ENCODE data around the gene KRT31. TPM values are rescaled to one million over a fixed set of nuclear protein-coding genes. Genes with fewer than 3 reads are reported as not detected.
A peak's percentile ranks its signal among the peaks of the same experiment; 100 is the strongest.

KRT31 gene
- total RNA-seq, 5 donors from 2014 or later (not counting 1 experiment from before 2014, with no cell fraction given): not detected

DNA sequence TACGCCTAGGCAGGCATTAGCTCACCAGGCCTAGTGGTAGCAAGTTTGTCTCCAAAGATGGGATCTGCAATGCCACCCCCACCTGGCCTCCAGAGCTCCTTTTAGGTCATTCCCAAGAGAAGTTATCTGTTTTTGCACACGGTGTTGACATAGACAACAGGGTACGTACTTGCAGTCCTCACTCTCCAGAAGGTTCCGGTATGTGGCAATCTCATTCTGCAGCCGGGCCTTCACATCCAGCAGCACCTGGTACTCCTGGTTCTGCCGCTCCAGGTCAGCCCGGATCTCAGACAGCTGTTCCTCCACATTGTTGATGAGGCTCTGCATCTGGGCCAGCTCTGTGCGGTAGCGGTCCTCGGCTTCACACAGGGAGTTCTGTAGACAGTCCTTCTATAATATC is 9.8 kb upstream of the KRT31 start:
- ChIA-PET CTCF (no interaction called here), POLR2A (no interaction called here)
- H3K9me3 Mint-ChIP-seq: no peaks in the 10 kb centered on the region
- Histone ChIP-seq H3K9me3 (no peaks in the 10 kb centered on the region), H3K27me3 (replicated peaks in 1 of 2; ENCODE audit: control insufficient read depth in 2 of 2, extremely low read depth in 1 of 2, insufficient read depth in 2 of 2, low read length in 1 of 2) (peaks cover 3 to 5% of the 10 kb centered on the region in 2 experiments), H3K36me3 (ENCODE audit: control insufficient read depth in 2 of 2, extremely low read depth in 1 of 2, insufficient read depth in 1 of 2, low read length in 1 of 2) (no peaks in the 10 kb centered on the region), H3K4me1 (ENCODE audit: control insufficient read depth in 1 of 2, extremely low read depth in 1 of 2, insufficient read depth in 2 of 2, low read length in 2 of 2) (peaks cover 2 to 26% of the 10 kb centered on the region in 2 experiments), H3K4me3 (ENCODE audit: control insufficient read depth in 1 of 2, extremely low read depth in 1 of 2, low read length in 1 of 2) (no peak overlapping the region), H3K27ac (ENCODE audit: low read length) (no peak overlapping the region)
- no peak for ATAC-seq (replicated peaks in 1 of 4)
- H3K27me3 Mint-ChIP-seq: peaks cover 0 to 3% of the 10 kb centered on the region in 2 donors
- H3K4me3 Mint-ChIP-seq: no peak overlapping the region
- H3K4me1 Mint-ChIP-seq: peaks cover 36 to 50% (median 47%) of the 10 kb centered on the region in 3 donors
- DNase-seq: no peak
- H3K27ac Mint-ChIP-seq: no peak overlapping the region
- WGBS (ENCODE audit: insufficient coverage): 94% methylated on average over 7 of the region's 10 CpGs
- no peaks in the 10 kb centered on the region for H3K36me3 Mint-ChIP-seq

DNA sequence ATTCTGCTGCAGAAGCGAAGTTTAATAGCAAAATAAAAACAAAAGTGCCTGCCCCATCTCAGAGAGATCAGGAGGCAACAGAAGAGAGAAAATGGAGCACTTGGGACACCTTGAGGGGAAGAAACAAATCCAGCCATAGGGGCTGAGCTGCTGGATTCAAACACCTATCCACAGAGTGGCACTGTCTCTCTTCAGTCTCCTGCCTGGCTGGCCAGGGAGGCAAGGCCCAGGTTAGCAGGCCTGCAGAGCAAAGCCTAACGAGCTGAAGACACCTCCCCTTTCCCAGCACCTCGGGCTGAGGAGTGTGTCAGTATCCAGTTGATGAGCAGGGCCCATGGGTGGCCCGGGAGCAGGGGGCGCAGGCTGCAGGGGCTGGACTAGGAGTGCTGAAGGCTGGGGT is 8.8 kb upstream of the KRT31 start:
- 89% methylated on average over 4 of the region's 5 CpGs for WGBS (ENCODE audit: insufficient coverage)
- ChIA-PET CTCF (no interaction called here), POLR2A (no interaction called here)
- H3K36me3 ChIP-seq (ENCODE audit: control insufficient read depth in 2 of 2, extremely low read depth in 1 of 2, insufficient read depth in 1 of 2, low read length in 1 of 2): no peaks in the 10 kb centered on the region
- peaks cover 2 to 26% of the 10 kb centered on the region in 2 experiments for H3K4me1 ChIP-seq (ENCODE audit: control insufficient read depth in 1 of 2, extremely low read depth in 1 of 2, insufficient read depth in 2 of 2, low read length in 2 of 2)
- H3K27me3 Mint-ChIP-seq: peaks cover 0 to 3% of the 10 kb centered on the region in 2 donors
- no peaks in the 10 kb centered on the region for H3K36me3 Mint-ChIP-seq
- H3K9me3 ChIP-seq: no peaks in the 10 kb centered on the region
- ATAC-seq (replicated peaks in 1 of 4): no peak
- no peaks in the 10 kb centered on the region for H3K9me3 Mint-ChIP-seq
- DNase-seq: no peak
- no peak overlapping the region for H3K4me3 ChIP-seq (ENCODE audit: control insufficient read depth in 1 of 2, extremely low read depth in 1 of 2, low read length in 1 of 2)
- peaks cover 3 to 5% of the 10 kb centered on the region in 2 experiments for H3K27me3 ChIP-seq (replicated peaks in 1 of 2; ENCODE audit: control insufficient read depth in 2 of 2, extremely low read depth in 1 of 2, insufficient read depth in 2 of 2, low read length in 1 of 2)
- no peak overlapping the region for H3K27ac ChIP-seq (ENCODE audit: low read length)
- H3K27ac Mint-ChIP-seq: no peak overlapping the region
- no peak overlapping the region for H3K4me3 Mint-ChIP-seq
- H3K4me1 Mint-ChIP-seq: peaks cover 38 to 51% (median 50%) of the 10 kb centered on the region in 3 donors

DNA sequence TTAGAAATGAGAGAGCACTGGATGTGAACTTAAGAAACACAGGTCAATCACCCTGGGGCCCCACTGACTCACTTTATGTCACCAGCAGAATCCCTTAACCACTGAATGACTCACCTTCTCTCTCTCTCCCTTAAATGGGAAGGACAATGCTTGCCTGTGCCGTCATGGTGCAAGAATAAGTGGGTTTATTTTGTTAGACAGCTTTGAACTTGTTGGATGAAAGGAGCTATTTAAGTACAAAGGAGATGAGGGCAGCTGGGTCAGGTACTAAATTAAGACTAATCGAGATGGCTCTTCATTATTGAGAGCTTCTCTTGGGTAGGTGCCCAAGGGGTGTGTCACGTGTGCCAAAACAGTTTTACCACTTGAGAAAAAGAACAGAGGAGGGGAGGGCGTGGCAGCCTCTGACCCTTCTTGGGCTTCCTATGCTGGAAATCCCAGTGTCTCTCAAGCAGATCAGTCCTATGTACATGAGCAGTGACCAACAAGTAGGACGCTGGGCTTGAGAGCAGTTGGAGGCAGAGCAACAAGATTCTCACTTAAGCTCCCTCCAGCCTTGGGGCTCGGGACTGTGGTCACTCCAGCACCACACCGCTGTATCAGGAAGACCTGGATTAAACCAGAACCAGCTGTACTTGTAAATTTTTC is 6.7 kb upstream of the KRT31 start:
- Histone ChIP-seq H3K4me1 (ENCODE audit: control insufficient read depth in 1 of 2, extremely low read depth in 1 of 2, insufficient read depth in 2 of 2, low read length in 2 of 2) (peaks cover 2 to 22% of the 10 kb centered on the region in 2 experiments), H3K36me3 (ENCODE audit: control insufficient read depth in 2 of 2, extremely low read depth in 1 of 2, insufficient read depth in 1 of 2, low read length in 1 of 2) (no peaks in the 10 kb centered on the region), H3K4me3 (ENCODE audit: control insufficient read depth in 1 of 2, extremely low read depth in 1 of 2, low read length in 1 of 2) (no peak overlapping the region), H3K27ac (ENCODE audit: low read length) (no peak overlapping the region), H3K9me3 (no peaks in the 10 kb centered on the region), H3K27me3 (replicated peaks in 1 of 2; ENCODE audit: control insufficient read depth in 2 of 2, extremely low read depth in 1 of 2, insufficient read depth in 2 of 2, low read length in 1 of 2) (peaks cover 5 to 6% of the 10 kb centered on the region in 2 experiments)
- Mint-ChIP-seq H3K27ac (peak overlapping the region in 1 of 2 donors; percentile 72), H3K9me3 (no peaks in the 10 kb centered on the region), H3K27me3 (no peaks in the 10 kb centered on the region), H3K4me3 (no peak overlapping the region), H3K36me3 (no peaks in the 10 kb centered on the region), H3K4me1 (peaks cover 34 to 47% (median 42%) of the 10 kb centered on the region in 3 donors)
- DNase-seq: peak in 2 of 35 experiments; percentile 10 to 34
- ATAC-seq (replicated peaks in 1 of 4): peak; percentile 54 to 88 (median 70)
- POLR2A ChIA-PET: interaction anchor here in 1 of 2 donors (0.7 kb wide), 1 partner anchor 20 kb away, joined by 3 read pairs; no protein-coding TSS in a partner anchor
- 54% methylated on average over 6 of the region's 7 CpGs for WGBS (ENCODE audit: insufficient coverage)
- CTCF ChIA-PET: interaction anchor here (0.5 to 1.1 kb wide), 4 partner anchors 8 to 34 kb away, joined by 3 to 4 read pairs (median 3); no protein-coding TSS in a partner anchor

DNA sequence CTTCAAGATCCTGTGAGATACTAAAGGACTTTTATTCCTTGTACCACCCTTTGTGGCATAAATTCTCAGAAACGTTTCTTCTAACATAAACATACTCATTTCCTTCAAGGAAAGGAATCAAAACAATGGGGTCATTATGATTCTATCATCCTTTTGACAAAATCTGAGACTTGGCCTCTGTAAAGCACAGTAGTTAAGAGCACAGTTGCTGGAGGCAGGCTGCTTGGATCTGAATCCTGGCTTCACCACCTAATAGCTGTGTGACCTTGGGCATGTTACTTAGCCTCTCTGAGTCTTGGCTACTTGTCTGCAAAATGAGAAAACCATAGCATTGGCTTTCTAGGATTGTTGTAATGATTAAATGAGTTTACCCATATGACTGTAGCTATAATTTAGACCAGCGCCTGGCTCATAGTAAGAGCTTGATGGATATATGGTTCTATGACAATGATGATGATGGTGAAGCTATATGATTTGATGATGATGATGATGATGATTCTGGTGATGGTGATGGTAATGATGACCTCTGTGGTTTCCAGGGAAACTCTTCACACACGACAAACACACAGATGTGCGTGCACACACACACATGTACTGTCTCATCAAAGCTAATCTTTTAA is 6.1 kb upstream of the KRT31 start:
- no peaks in the 10 kb centered on the region for H3K9me3 Mint-ChIP-seq
- 36% methylated on average over 2 of the region's 4 CpGs for WGBS (ENCODE audit: insufficient coverage)
- peaks cover 5 to 7% of the 10 kb centered on the region in 2 experiments for H3K27me3 ChIP-seq (replicated peaks in 1 of 2; ENCODE audit: control insufficient read depth in 2 of 2, extremely low read depth in 1 of 2, insufficient read depth in 2 of 2, low read length in 1 of 2)
- no peaks in the 10 kb centered on the region for H3K36me3 ChIP-seq (ENCODE audit: control insufficient read depth in 2 of 2, extremely low read depth in 1 of 2, insufficient read depth in 1 of 2, low read length in 1 of 2)
- peaks cover 2 to 16% of the 10 kb centered on the region in 2 experiments for H3K4me1 ChIP-seq (ENCODE audit: control insufficient read depth in 1 of 2, extremely low read depth in 1 of 2, insufficient read depth in 2 of 2, low read length in 2 of 2)
- no peaks in the 10 kb centered on the region for H3K36me3 Mint-ChIP-seq
- no peaks in the 10 kb centered on the region for H3K27me3 Mint-ChIP-seq
- H3K9me3 ChIP-seq: no peaks in the 10 kb centered on the region
- no peak overlapping the region for H3K4me3 ChIP-seq (ENCODE audit: control insufficient read depth in 1 of 2, extremely low read depth in 1 of 2, low read length in 1 of 2)
- DNase-seq (no peak), ATAC-seq (replicated peaks in 1 of 4) (no peak)
- H3K27ac Mint-ChIP-seq: peak overlapping the region in 1 of 2 donors; percentile 72
- POLR2A ChIA-PET: interaction anchor here in 1 of 2 donors (0.6 kb wide), 1 partner anchor 141 kb away, joined by 3 read pairs; no protein-coding TSS in a partner anchor
- CTCF ChIA-PET: interaction anchor here in 1 of 2 donors (1.1 kb wide), 2 partner anchors 14 to 30 kb away, joined by 3 to 4 read pairs; no protein-coding TSS in a partner anchor
- no peak overlapping the region for H3K4me3 Mint-ChIP-seq
- no peak overlapping the region for H3K27ac ChIP-seq (ENCODE audit: low read length)
- H3K4me1 Mint-ChIP-seq: peaks cover 28 to 41% (median 35%) of the 10 kb centered on the region in 3 donors

DNA sequence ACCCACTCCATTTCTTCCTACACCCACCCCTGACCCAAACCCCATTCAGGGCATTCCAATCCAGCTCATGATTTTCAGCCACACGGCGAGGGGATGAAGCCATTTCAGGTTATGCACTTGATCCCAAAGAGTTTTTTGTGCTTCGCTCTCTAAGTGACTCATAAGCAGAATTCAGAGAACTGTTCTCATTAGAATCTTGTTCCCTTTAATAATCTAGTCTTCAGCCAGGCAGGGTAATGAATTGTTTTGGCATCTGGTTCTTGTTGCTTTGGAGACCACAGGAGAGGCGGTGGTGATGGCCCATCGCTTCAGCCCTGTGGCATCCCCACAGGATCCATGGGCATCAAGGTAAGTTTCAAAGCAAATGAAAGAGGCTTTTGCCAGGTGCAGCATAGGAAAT is 4.8 kb upstream of the KRT31 start:
- H3K4me3 ChIP-seq (ENCODE audit: control insufficient read depth in 1 of 2, extremely low read depth in 1 of 2, low read length in 1 of 2): no peak overlapping the region
- peaks cover 5 to 7% of the 10 kb centered on the region in 2 experiments for H3K27me3 ChIP-seq (replicated peaks in 1 of 2; ENCODE audit: control insufficient read depth in 2 of 2, extremely low read depth in 1 of 2, insufficient read depth in 2 of 2, low read length in 1 of 2)
- Mint-ChIP-seq H3K4me3 (no peak overlapping the region), H3K4me1 (peaks cover 28 to 38% (median 31%) of the 10 kb centered on the region in 3 donors), H3K27ac (peak overlapping the region; percentile 45 to 61), H3K27me3 (peaks cover 0 to 3% of the 10 kb centered on the region in 2 donors), H3K36me3 (no peaks in the 10 kb centered on the region), H3K9me3 (no peaks in the 10 kb centered on the region)
- WGBS (ENCODE audit: insufficient coverage): 91% methylated on average over 4 of the region's 5 CpGs
- ATAC-seq (replicated peaks in 1 of 4): no peak
- peaks cover 2 to 14% of the 10 kb centered on the region in 2 experiments for H3K4me1 ChIP-seq (ENCODE audit: control insufficient read depth in 1 of 2, extremely low read depth in 1 of 2, insufficient read depth in 2 of 2, low read length in 2 of 2)
- ChIA-PET CTCF (no interaction called here), POLR2A (no interaction called here)
- no peaks in the 10 kb centered on the region for H3K36me3 ChIP-seq (ENCODE audit: control insufficient read depth in 2 of 2, extremely low read depth in 1 of 2, insufficient read depth in 1 of 2, low read length in 1 of 2)
- DNase-seq: no peak
- no peaks in the 10 kb centered on the region for H3K9me3 ChIP-seq
- no peak overlapping the region for H3K27ac ChIP-seq (ENCODE audit: low read length)

DNA sequence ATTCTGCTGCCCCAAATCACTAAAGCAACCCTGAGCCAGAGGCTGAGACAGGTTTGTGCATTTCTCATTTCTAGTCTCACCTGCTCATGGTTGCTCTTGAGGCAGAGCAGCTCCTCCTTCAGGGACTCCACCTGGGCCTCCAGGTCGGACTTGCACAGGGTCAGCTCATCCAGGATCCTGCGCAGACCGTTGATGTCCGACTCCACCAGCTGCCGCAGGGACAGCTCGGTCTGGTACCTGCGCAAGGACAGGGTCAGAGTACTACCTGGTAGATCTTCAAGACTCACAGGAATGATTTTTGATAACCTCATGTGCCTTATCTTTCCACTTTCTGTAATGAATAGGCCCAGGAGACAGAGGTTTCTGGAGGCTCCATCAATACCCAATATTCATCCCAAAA is 1.1 kb downstream of the KRT31 start:
- peaks cover 0 to 10% (median 1%) of the 10 kb centered on the region in 3 donors for H3K4me1 Mint-ChIP-seq
- POLR2A ChIA-PET: interaction anchor here in 1 of 2 donors (0.6 kb wide), 1 partner anchor 357 kb away, joined by 6 read pairs; no protein-coding TSS in a partner anchor
- H3K27ac ChIP-seq (ENCODE audit: low read length): no peak overlapping the region
- H3K4me1 ChIP-seq (ENCODE audit: control insufficient read depth in 1 of 2, extremely low read depth in 1 of 2, insufficient read depth in 2 of 2, low read length in 2 of 2): no peaks in the 10 kb centered on the region
- H3K9me3 Mint-ChIP-seq: no peaks in the 10 kb centered on the region
- H3K27me3 Mint-ChIP-seq: peaks cover 5 to 6% of the 10 kb centered on the region in 2 donors
- H3K27ac Mint-ChIP-seq: no peak overlapping the region
- ATAC-seq (replicated peaks in 1 of 4) (no peak), DNase-seq (no peak)
- peaks cover 0 to 4% of the 10 kb centered on the region in 2 experiments for H3K27me3 ChIP-seq (replicated peaks in 1 of 2; ENCODE audit: control insufficient read depth in 2 of 2, extremely low read depth in 1 of 2, insufficient read depth in 2 of 2, low read length in 1 of 2)
- H3K36me3 ChIP-seq (ENCODE audit: control insufficient read depth in 2 of 2, extremely low read depth in 1 of 2, insufficient read depth in 1 of 2, low read length in 1 of 2): no peaks in the 10 kb centered on the region
- no peak overlapping the region for H3K4me3 Mint-ChIP-seq
- H3K4me3 ChIP-seq (ENCODE audit: control insufficient read depth in 1 of 2, extremely low read depth in 1 of 2, low read length in 1 of 2): no peak overlapping the region
- H3K9me3 ChIP-seq: no peaks in the 10 kb centered on the region
- H3K36me3 Mint-ChIP-seq: no peaks in the 10 kb centered on the region
- WGBS (ENCODE audit: insufficient coverage): 83% methylated on average over 3 of the region's 7 CpGs
- CTCF ChIA-PET: interaction anchor here in 1 of 2 donors (0.5 kb wide), 1 partner anchor 297 kb away, joined by 4 read pairs; no protein-coding TSS in a partner anchor

All from T-cell (primary cell).